B cell (primary cell): Measurements from ENCODE around the gene WDR62. TPM values are rescaled to one million over a fixed set of nuclear protein-coding genes. Genes with fewer than 3 reads are reported as not detected.

ENCODE experiments used
- ATAC-seq: fragments of 200-7000 bp; cut with Tn5 transposase; one replicate; pipeline ENCODE4 v1.10.0; 2021; ENCODE audit warnings: low read depth, mild to moderate bottlenecking, moderate number of reproducible peaks, moderate library complexity
- CTCF ChIA-PET: fragments of 350-600 bp; sonication (Branson Sonifier 250); formaldehyde crosslinking; loops from one replicate; lab custom pipeline; 2021; ENCODE audit warnings: antibody characterized with exemption, inconsistent platforms; lab: Charles Lee
- POLR2A ChIA-PET: fragments of 350-600 bp; sonication (Branson Sonifier 250); formaldehyde crosslinking; loops from one replicate; lab custom pipeline; 2021; ENCODE audit warnings: antibody characterized with exemption; lab: Charles Lee
- DNase-seq: peaks from one replicate; pipeline ENCODE4 v3.0.0; 2013
- H2AFZ ChIP-seq: 2 replicates; pipeline ENCODE4 v1.6.1; 2012; ENCODE audit warnings: mild to moderate bottlenecking, low read depth, low read length; ENCODE audit not compliant: insufficient read depth, poor library complexity, severe bottlenecking
- H3K27ac ChIP-seq, 2 donors: 1 replicate in 1 of 2; 2 replicates in 1 of 2; pipeline ENCODE4 v1.5.1; 2012 to 2013; ENCODE audit warnings: low read length in 2 of 2, mild to moderate bottlenecking in 2 of 2, moderate library complexity in 1 of 2
- H3K27me3 ChIP-seq, 4 experiments: fragments of 200-600 bp in 1 of 4; sonication (generic) in 1 of 4; replicated peaks in 1 of 4; 1 replicate in 2 of 4; 2 replicates in 2 of 4; pipeline versions ENCODE4 v1.6.1 to v1.7.0; 2013 to 2016; ENCODE audit warnings: low read length in 3 of 4, mild to moderate bottlenecking in 2 of 4, mixed read lengths in 1 of 4, moderate library complexity in 1 of 4; ENCODE audit not compliant: insufficient read depth in 4 of 4, control insufficient read depth in 3 of 4; ENCODE audit errors: control extremely low read depth in 1 of 4
- H3K36me3 ChIP-seq, 2 experiments: replicated peaks in 1 of 2; 1 replicate in 1 of 2; 2 replicates in 1 of 2; pipeline versions ENCODE4 v1.6.1 to v1.7.1; 2013; ENCODE audit warnings: low read length in 1 of 2; ENCODE audit not compliant: insufficient read depth in 2 of 2, control insufficient read depth in 1 of 2; ENCODE audit errors: control extremely low read depth in 1 of 2, extremely low read depth in 1 of 2
- H3K4me1 ChIP-seq, 2 donors: fragments of 200-600 bp in 1 of 2; sonication (generic) in 1 of 2; 1 replicate in 1 of 2; 2 replicates in 1 of 2; pipeline versions ENCODE4 v1.5.1 to v1.6.1; 2013 to 2017; ENCODE audit warnings: low read length in 2 of 2; ENCODE audit not compliant: control insufficient read depth in 2 of 2, insufficient read depth in 2 of 2
- H3K4me2 ChIP-seq: replicated peaks from 2 replicates; pipeline ENCODE3; 2012; ENCODE audit warnings: mild to moderate bottlenecking, low read depth, low read length; ENCODE audit not compliant: poor library complexity, severe bottlenecking
- H3K4me3 ChIP-seq, 5 experiments: fragments of 200-600 bp in 1 of 5; sonication (generic) in 1 of 5; 1 replicate in 3 of 5; 2 replicates in 2 of 5; pipeline versions ENCODE4 v1.5.1 to v1.7.0; 2011 to 2016; ENCODE audit warnings: low read length in 4 of 5, mild to moderate bottlenecking in 4 of 5, low read depth in 2 of 5, control low read depth in 1 of 5, moderate library complexity in 1 of 5; ENCODE audit not compliant: insufficient read depth in 1 of 5; ENCODE audit errors: control extremely low read depth in 1 of 5, extremely low read depth in 1 of 5
- H3K79me2 ChIP-seq: fragments of 200-600 bp; sonication (generic); one replicate; pipeline ENCODE4 v1.6.0; 2016; ENCODE audit warnings: low read length; ENCODE audit not compliant: control insufficient read depth, insufficient read depth
- H3K9ac ChIP-seq: fragments of 200-600 bp; sonication (generic); 2 replicates; pipeline ENCODE4 v1.6.1; 2017; ENCODE audit warnings: mild to moderate bottlenecking, low read length, moderate library complexity
- H3K9me3 ChIP-seq, 3 donors: one replicate each; pipeline versions ENCODE4 v1.6.1 to v1.7.1; 2013; ENCODE audit warnings: low read length in 2 of 3; ENCODE audit not compliant: control insufficient read depth in 2 of 3, insufficient read depth in 1 of 3; ENCODE audit errors: control extremely low read depth in 1 of 3
- H4K20me1 ChIP-seq: 2 replicates; pipeline ENCODE4 v1.6.0; 2012; ENCODE audit warnings: mild to moderate bottlenecking, low read length; ENCODE audit not compliant: insufficient read depth, control insufficient read depth, poor library complexity, severe bottlenecking
- H3K27ac Mint-ChIP-seq: one replicate; pipeline ENCODE4 v1.8.0; 2021; ENCODE audit warnings: mixed read lengths
- H3K27me3 Mint-ChIP-seq: one replicate; pipeline ENCODE4 v1.8.0; 2021; ENCODE audit warnings: mixed read lengths
- H3K4me1 Mint-ChIP-seq: one replicate; pipeline ENCODE4 v1.8.0; 2021; ENCODE audit warnings: mixed read lengths
- H3K4me3 Mint-ChIP-seq: one replicate; pipeline ENCODE4 v1.8.0; 2021; ENCODE audit warnings: mixed read lengths
- H3K9me3 Mint-ChIP-seq: one replicate; pipeline ENCODE4 v1.8.0; 2022; ENCODE audit warnings: mixed read lengths; ENCODE audit not compliant: insufficient read depth
- EZH2 ChIP-seq: IDR thresholded peaks from 2 replicates; pipeline ENCODE4 v1.6.1; 2012; ENCODE audit warnings: borderline replicate concordance, low read depth, mild to moderate bottlenecking, moderate library complexity, low read length; ENCODE audit not compliant: insufficient read depth, poor library complexity, severe bottlenecking
- WGBS: methylation state at CpG from one replicate; pipeline ENCODE4 v1.1.5; 2013; ENCODE audit warnings: missing lambda C conversion rate; ENCODE audit not compliant: insufficient coverage; 5-methylcytosine and 5-hydroxymethylcytosine counted together
- intact Hi-C: fragments of 100-400 bp; cut with micrococcal nuclease; formaldehyde crosslinking; loops from one replicate; pipeline ENCODE4 v1.10.0; 2022
- polyA plus RNA-seq: library from polyadenylated mRNA; depleted of rRNA; stranded (reverse); fragments of >200 nt; gene quantifications from 2 replicates; pipeline ENCODE4 v1.2.3, GENCODE V29; 2012
- total RNA-seq, 2 donors: library from RNA; stranded (reverse); fragments of 120-200 nt in 1 of 2; gene quantifications; 1 replicate in 1 of 2; 2 replicates in 1 of 2; pipeline versions ENCODE4 v1.2.3 to v1.2.4, GENCODE V29; 2013 to 2022
- TF ChIP-seq, protein P1 (sequence below): fragments of 200-600 bp; IDR thresholded peaks from one replicate; pipeline ENCODE4 v1.8.0; 2022; ENCODE audit warnings: antibody characterized with exemption, mild to moderate bottlenecking

Gene WDR62
- total and polyA plus RNA-seq, 2 donors (not counting 1 experiment from before 2014, with no cell fraction given), result 1.8 to 1.9 TPM

DNA sequence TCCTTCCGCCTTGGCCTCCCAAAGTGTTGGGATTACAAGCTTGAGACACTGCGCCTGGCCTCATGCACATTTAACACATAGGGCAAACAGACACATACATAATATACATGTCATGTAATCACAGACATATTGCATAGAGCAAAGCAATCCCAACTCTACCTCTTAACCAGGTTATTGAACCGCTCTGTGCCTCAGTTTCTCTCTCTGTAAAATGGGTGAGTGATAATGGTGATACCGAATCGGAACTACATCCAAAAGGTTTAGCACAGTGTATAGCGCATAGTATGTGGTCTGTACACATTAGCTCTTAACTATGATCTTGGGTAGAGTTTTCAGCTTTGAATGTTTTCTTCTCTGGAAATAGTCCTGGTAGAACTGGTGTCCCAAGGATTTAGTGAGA lies 89.9 kb downstream of the WDR62 start:
- Histone ChIP-seq H3K36me3 (peaks cover 0 to 52% of the 10 kb centered on the region in 2 experiments), H2AFZ (no peak overlapping the region), H3K4me1 (peaks cover 4 to 10% of the 10 kb centered on the region in 2 donors), H4K20me1 (peaks cover 27% of the 10 kb centered on the region), H3K4me2 (no peak overlapping the region), H3K27me3 (no peaks in the 10 kb centered on the region), H3K9ac (no peak overlapping the region), H3K27ac (no peak overlapping the region), H3K4me3 (no peak overlapping the region), H3K79me2 (peaks cover 26% of the 10 kb centered on the region), H3K9me3 (peaks cover 0 to 5% (median 0%) of the 10 kb centered on the region in 3 donors)
- H3K4me1 Mint-ChIP-seq, result peaks cover 11% of the 10 kb centered on the region
- H3K4me3 Mint-ChIP-seq, result no peak overlapping the region
- TF ChIP-seq EZH2, result no peak
- TF ChIP-seq, protein P1, sequence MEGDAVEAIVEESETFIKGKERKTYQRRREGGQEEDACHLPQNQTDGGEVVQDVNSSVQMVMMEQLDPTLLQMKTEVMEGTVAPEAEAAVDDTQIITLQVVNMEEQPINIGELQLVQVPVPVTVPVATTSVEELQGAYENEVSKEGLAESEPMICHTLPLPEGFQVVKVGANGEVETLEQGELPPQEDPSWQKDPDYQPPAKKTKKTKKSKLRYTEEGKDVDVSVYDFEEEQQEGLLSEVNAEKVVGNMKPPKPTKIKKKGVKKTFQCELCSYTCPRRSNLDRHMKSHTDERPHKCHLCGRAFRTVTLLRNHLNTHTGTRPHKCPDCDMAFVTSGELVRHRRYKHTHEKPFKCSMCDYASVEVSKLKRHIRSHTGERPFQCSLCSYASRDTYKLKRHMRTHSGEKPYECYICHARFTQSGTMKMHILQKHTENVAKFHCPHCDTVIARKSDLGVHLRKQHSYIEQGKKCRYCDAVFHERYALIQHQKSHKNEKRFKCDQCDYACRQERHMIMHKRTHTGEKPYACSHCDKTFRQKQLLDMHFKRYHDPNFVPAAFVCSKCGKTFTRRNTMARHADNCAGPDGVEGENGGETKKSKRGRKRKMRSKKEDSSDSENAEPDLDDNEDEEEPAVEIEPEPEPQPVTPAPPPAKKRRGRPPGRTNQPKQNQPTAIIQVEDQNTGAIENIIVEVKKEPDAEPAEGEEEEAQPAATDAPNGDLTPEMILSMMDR, result no peak
- H3K9me3 Mint-ChIP-seq, result no peaks in the 10 kb centered on the region
- whole genome bisulfite sequencing, result 100% methylated on average over 1 of the region's 6 CpGs
- ChIA-PET POLR2A (no interaction called here), CTCF (interaction anchor here (2.0 to 2.3 kb wide), 2 partner anchors 14 to 16 kb away, joined by 6 to 9 read pairs; no protein-coding TSS in a partner anchor)
- ATAC-seq (no peak), DNase-seq (no peak)
- H3K27me3 Mint-ChIP-seq, result no peaks in the 10 kb centered on the region
- intact Hi-C loops, result no loop called here
- no peak overlapping the region for H3K27ac Mint-ChIP-seq

DNA sequence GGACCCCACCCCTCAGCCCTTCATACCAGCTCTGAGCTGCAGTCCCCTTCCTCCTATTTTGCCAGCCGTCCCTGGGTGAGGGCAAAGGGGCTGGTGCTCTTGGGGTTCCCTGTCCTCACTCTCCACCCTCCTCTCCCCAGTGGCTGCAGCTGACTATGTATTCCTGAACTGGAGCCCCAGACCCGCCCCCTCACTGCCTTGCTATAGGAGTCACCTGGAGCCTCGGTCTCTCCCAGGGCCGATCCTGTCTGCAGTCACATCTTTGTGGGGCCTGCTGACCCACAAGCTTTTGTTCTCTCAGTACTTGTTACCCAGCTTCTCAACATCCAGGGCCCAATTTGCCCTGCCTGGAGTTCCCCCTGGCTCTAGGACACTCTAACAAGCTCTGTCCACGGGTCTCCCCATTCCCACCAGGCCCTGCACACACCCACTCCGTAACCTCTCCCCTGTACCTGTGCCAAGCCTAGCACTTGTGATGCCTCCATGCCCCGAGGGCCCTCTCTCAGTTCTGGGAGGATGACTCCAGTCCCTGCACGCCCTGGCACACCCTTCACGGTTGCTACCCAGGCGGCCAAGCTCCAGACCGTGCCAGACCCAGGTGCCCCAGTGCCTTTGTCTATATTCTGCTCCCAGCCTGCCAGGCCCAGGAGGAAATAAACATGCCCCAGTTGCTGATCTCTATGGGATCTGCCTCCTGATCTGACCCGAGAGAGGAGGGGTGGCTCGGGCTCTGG lies 95.1 kb downstream of the WDR62 start:
- no peaks in the 10 kb centered on the region for H3K27me3 Mint-ChIP-seq
- Histone ChIP-seq H3K9ac (no peak overlapping the region), H3K4me2 (no peak overlapping the region), H4K20me1 (peaks cover 8% of the 10 kb centered on the region), H3K27ac (no peak overlapping the region), H3K4me3 (no peak overlapping the region), H2AFZ (no peak overlapping the region), H3K36me3 (peaks cover 1 to 54% of the 10 kb centered on the region in 2 experiments), H3K79me2 (peaks cover 6% of the 10 kb centered on the region), H3K9me3 (no peaks in the 10 kb centered on the region), H3K4me1 (no peaks in the 10 kb centered on the region), H3K27me3 (no peaks in the 10 kb centered on the region)
- no peak overlapping the region for H3K4me3 Mint-ChIP-seq
- intact Hi-C loops, result no loop called here
- H3K4me1 Mint-ChIP-seq, result no peaks in the 10 kb centered on the region
- DNase-seq (no peak), ATAC-seq (no peak)
- TF ChIP-seq, protein P1, result no peak
- TF ChIP-seq EZH2, result no peak
- H3K27ac Mint-ChIP-seq, result no peak overlapping the region
- 97% methylated on average over 11 of the region's 13 CpGs for WGBS
- no peaks in the 10 kb centered on the region for H3K9me3 Mint-ChIP-seq
- ChIA-PET CTCF (interaction anchor here (0.6 to 1.0 kb wide), 2 partner anchors 22 to 23 kb away, joined by 3 read pairs; no protein-coding TSS in a partner anchor), POLR2A (no interaction called here)
